ENCODE results near the gene SUPT5H.

Gene SUPT5H

DNA sequence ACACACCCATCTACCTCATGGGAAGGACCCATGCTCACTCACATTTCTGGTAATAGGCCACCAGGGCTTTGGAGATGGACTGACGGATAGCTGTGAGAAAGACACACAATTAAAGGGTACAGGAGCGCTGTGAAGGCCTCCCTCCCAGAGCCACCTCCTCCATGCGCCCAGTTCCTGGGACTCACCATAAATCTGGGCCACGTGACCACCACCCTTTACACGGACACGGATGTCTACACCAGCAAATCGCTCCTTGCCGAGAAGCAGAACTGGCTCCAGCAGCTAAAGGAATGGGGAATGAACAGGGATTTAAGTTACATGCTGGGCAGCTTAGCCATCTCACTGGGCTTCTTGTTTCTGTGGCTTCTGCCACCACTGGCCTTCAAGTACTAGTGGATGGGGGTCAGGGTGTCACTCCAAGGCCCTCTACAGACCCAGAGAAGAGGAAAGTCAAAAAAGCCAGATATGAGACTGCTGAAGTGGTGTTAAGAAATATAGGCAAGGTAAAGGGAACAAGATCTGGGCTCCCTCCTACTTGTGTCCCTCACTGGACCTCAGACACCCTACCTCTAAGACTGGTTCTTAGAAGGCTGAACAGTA lies 11.8 kb upstream of the SUPT5H start:
- Histone ChIP-seq H3K9ac (ENCODE audit: low read length) (peak overlapping the region; percentile 100; the same call in 1 of the 2 replicates), H3K4me1 (ENCODE audit: low read length) (peaks cover 47% of the 10 kb centered on the region), H3K36me3 (replicated peaks; ENCODE audit: low read depth, low read length) (peaks cover 35% of the 10 kb centered on the region)

DNA sequence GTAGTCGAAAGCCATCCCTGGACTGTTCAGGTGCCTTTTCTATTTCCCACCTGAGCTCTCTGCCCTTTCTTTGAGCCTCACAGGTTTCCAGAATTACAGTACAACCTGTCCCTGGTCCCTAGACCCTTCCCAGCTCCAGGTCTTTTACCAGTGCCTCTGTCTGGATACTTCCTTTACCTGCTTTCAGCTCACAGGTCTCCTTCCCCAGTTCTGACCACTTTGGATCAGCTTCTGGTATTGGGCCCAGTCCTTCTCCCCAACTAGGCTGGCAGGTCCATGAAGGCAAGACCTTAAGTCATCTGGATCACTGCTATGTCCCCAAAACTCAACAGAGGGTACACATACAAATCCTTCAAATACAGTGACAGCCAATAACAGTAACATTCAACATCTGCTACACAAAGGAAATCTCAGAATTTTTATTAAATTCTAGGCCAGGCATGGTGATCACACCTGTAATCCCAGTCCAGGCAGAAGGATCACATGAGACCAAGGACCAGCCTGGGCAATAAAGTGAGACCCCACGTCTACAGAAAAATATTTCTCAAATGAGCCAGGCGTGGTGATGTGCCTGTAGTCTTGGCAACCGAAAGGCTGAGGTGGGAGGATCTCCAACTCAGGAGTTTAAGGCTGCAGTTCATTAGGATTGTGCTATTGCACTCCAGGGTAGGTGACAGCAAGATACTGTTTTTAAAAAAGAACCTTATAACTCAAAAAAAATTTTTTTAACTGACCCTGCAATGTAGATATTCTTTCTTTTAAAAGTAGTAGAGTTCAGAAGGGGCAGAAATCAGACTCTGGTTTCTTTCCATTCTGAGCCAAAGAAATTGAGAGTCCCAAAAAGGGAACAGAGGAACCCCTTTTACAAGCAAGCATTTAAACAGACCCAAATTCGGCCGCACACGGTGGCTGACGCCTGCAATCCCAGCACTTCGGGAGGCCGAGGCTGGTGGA lies 11.0 kb upstream of the SUPT5H start:
- no peaks in the 10 kb centered on the region for H3K27me3 ChIP-seq (ENCODE audit: low read depth, low read length)
- peak overlapping the region; percentile 99 for H3K4me3 ChIP-seq (ENCODE audit: low read length)
- peak overlapping the region; percentile 66 for H3K4me2 ChIP-seq (ENCODE audit: low read length)
- TF ChIP-seq EZH2phosphoT487 (IDR thresholded peaks at IDR 0.05; ENCODE audit: low read depth): no peak
- TF ChIP-seq, protein P1, sequence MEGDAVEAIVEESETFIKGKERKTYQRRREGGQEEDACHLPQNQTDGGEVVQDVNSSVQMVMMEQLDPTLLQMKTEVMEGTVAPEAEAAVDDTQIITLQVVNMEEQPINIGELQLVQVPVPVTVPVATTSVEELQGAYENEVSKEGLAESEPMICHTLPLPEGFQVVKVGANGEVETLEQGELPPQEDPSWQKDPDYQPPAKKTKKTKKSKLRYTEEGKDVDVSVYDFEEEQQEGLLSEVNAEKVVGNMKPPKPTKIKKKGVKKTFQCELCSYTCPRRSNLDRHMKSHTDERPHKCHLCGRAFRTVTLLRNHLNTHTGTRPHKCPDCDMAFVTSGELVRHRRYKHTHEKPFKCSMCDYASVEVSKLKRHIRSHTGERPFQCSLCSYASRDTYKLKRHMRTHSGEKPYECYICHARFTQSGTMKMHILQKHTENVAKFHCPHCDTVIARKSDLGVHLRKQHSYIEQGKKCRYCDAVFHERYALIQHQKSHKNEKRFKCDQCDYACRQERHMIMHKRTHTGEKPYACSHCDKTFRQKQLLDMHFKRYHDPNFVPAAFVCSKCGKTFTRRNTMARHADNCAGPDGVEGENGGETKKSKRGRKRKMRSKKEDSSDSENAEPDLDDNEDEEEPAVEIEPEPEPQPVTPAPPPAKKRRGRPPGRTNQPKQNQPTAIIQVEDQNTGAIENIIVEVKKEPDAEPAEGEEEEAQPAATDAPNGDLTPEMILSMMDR (IDR thresholded peaks at IDR 0.05; ENCODE audit: low read depth, low read length): no peak
- H3K9ac ChIP-seq (ENCODE audit: low read length): peak overlapping the region; percentile 100
- H3K9me3 ChIP-seq (ENCODE audit: insufficient read depth, low read length): no peaks in the 10 kb centered on the region
- H3K4me1 ChIP-seq (ENCODE audit: low read length): peaks cover 47% of the 10 kb centered on the region
- peak overlapping the region; percentile 72 for H3K27ac ChIP-seq (ENCODE audit: low read length)
- peaks cover 30% of the 10 kb centered on the region for H3K79me2 ChIP-seq (ENCODE audit: low read length)
- peaks cover 20% of the 10 kb centered on the region for H4K20me1 ChIP-seq (ENCODE audit: insufficient read depth, low read length)
- H2AFZ ChIP-seq (ENCODE audit: low read depth, low read length): no peak overlapping the region
- H3K36me3 ChIP-seq (replicated peaks; ENCODE audit: low read depth, low read length): peaks cover 35% of the 10 kb centered on the region

More for the DNA sequence above, 11.8 kb upstream of the SUPT5H start:
- H3K4me3 ChIP-seq (ENCODE audit: low read length): no peak overlapping the region
- no peak for TF ChIP-seq EZH2phosphoT487 (IDR thresholded peaks at IDR 0.05; ENCODE audit: low read depth)
- TF ChIP-seq, protein P1 (IDR thresholded peaks at IDR 0.05; ENCODE audit: low read depth, low read length): no peak
- H3K27ac ChIP-seq (ENCODE audit: low read length): peak overlapping the region; percentile 72; the same call in 1 of the 2 replicates
- H3K9me3 ChIP-seq (ENCODE audit: insufficient read depth, low read length): no peaks in the 10 kb centered on the region
- no peaks in the 10 kb centered on the region for H3K27me3 ChIP-seq (ENCODE audit: low read depth, low read length)
- H2AFZ ChIP-seq (ENCODE audit: low read depth, low read length): no peak overlapping the region
- H3K79me2 ChIP-seq (ENCODE audit: low read length): peaks cover 30% of the 10 kb centered on the region
- H4K20me1 ChIP-seq (ENCODE audit: insufficient read depth, low read length): peaks cover 20% of the 10 kb centered on the region
- H3K4me2 ChIP-seq (ENCODE audit: low read length): peak overlapping the region; percentile 66

DNA sequence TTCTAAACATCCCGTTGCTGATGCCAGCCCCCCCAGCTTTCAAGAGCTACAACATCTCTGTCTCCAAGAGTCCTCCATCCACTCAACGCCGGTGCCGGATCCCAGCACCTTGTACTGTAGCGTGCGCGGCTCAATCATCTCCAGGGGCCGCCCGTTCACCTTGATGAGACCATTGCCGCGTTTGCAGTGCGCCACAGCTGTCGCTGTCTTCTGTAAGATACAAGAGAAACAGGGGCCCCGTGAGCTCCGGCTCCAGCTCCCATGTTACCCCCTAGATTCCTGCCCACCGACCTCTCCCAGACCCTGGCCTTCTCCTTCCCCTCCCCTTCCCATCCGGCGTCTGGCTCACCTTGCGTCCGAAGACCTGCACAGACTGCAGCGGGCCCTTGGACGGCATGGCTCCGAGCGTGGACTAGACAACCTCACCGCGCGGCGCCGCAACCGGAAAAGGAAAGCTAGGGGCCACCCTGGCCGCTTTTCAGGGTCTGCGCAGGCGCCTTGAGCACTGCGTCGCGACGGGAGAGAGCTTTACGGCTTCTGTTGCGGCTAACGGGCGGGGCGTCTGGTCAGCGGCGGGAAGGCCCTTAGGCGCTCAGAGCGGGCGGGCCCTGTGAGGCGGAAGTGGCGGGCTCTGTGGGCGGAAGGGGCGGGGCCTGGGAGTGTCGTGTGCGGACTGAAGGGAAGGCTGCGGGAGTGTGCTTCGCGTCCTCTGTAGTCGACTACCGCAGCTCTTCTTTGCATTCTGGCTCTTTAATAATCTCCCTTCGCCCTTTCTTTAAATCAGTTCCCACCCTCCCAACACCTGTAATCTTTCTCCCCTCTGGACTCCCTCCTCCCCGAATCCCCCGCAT lies 9.7 kb upstream of the SUPT5H start, which contains the start of gene RPS16:
TSS of gene RPS16 (minus strand) at position 451 of the 851 bp plus-strand sequence. CDS start at position 397, 54 bp downstream.
- Histone ChIP-seq H3K27ac (ENCODE audit: low read length) (peak within 1 kb of the TSS; percentile 72), H3K79me2 (ENCODE audit: low read length) (peaks cover 30% of the 10 kb centered on the region), H3K9me3 (ENCODE audit: insufficient read depth, low read length) (no peaks in the 10 kb centered on the region), H3K27me3 (ENCODE audit: low read depth, low read length) (no peaks in the 10 kb centered on the region), H2AFZ (ENCODE audit: low read depth, low read length) (no peak within 1 kb of the TSS), H3K4me1 (ENCODE audit: low read length) (peaks cover 51% of the 10 kb centered on the region), H3K36me3 (replicated peaks; ENCODE audit: low read depth, low read length) (peaks cover 35% of the 10 kb centered on the region), H4K20me1 (ENCODE audit: insufficient read depth, low read length) (peaks cover 20% of the 10 kb centered on the region), H3K4me3 (ENCODE audit: low read length) (peak within 1 kb of the TSS; percentile 99), H3K4me2 (ENCODE audit: low read length) (peak within 1 kb of the TSS; percentile 92), H3K9ac (ENCODE audit: low read length) (peak within 1 kb of the TSS; percentile 100)
- no peak for TF ChIP-seq EZH2phosphoT487 (IDR thresholded peaks at IDR 0.05; ENCODE audit: low read depth)
- TF ChIP-seq, protein P1 (IDR thresholded peaks at IDR 0.05; ENCODE audit: low read depth, low read length): no peak
